Upper lobe of left lung (tissue), 6 donors: ENCODE data around the gene FNDC1. TPM values are rescaled to one million over a fixed set of nuclear protein-coding genes. Genes with fewer than 3 reads are reported as not detected.

ENCODE experiments used
- ATAC-seq, 2 donors: fragments of 200-7000 bp; cut with Tn5 transposase; one replicate each; pipeline ENCODE4 v1.9.1; 2022; ENCODE audit warnings: mild to moderate bottlenecking in 2 of 2, moderate library complexity in 2 of 2; ENCODE audit not compliant: low FRiP score in 2 of 2
- DNase-seq, 2 donors: peaks; one replicate each; pipeline ENCODE4 v3.0.0-alpha.2; 2019 to 2020
- H3K27ac ChIP-seq, 4 donors: fragments of 200-600 bp; sonication (generic); one replicate each; pipeline ENCODE4 v1.5.1; 2016 to 2019
- H3K27me3 ChIP-seq, 4 donors: fragments of 200-600 bp; sonication (generic); one replicate each; pipeline ENCODE4 v1.5.1; 2017 to 2019
- H3K36me3 ChIP-seq, 4 donors: fragments of 200-600 bp; sonication (generic); one replicate each; pipeline ENCODE4 v1.5.1; 2016 to 2019
- H3K4me1 ChIP-seq, 4 donors: fragments of 200-600 bp; sonication (generic); one replicate each; pipeline ENCODE4 v1.5.1; 2018 to 2019
- H3K4me3 ChIP-seq, 4 donors: fragments of 200-600 bp; sonication (generic); one replicate each; pipeline ENCODE4 v1.5.1; 2017 to 2019; ENCODE audit warnings: mild to moderate bottlenecking in 2 of 4, moderate library complexity in 1 of 4
- H3K9me3 ChIP-seq, 4 donors: fragments of 200-600 bp; sonication (generic); one replicate each; pipeline ENCODE4 v1.5.1; 2018 to 2019
- EP300 ChIP-seq, 4 donors: sonication (generic); formaldehyde crosslinking; IDR thresholded peaks; one replicate each; pipeline ENCODE4 v1.5.1; 2017; ENCODE audit warnings: antibody characterized with exemption in 4 of 4, control low read depth in 2 of 4
- POLR2A ChIP-seq, 4 donors: fragments of 450-650 bp; IDR thresholded peaks; one replicate each; pipeline ENCODE4 v1.5.1; 2016 to 2017; ENCODE audit warnings: antibody characterized with exemption in 4 of 4, mild to moderate bottlenecking in 2 of 4
- POLR2AphosphoS5 ChIP-seq, 2 donors: sonication (generic); formaldehyde crosslinking; IDR thresholded peaks; one replicate each; pipeline ENCODE4 v1.5.1; 2017; ENCODE audit warnings: antibody characterized with exemption in 2 of 2
- WGBS, 2 donors: methylation state at CpG; one replicate each; pipeline ENCODE4 v1.1.5; 2017 to 2018; 5-methylcytosine and 5-hydroxymethylcytosine counted together
- total RNA-seq, 6 donors: library from RNA; depleted of rRNA in 4 of 6; stranded (reverse); fragments of >200 nt in 4 of 6; gene quantifications; one replicate each; pipeline versions ENCODE4 v1.1.0 to v1.2.1, GENCODE V29; 2016 to 2021
- TF ChIP-seq, protein P1 (sequence below), 6 experiments: fragments of 450-650 bp in 4 of 6; fragments of 200-600 bp in 2 of 6; sonication (generic) in 2 of 6; IDR thresholded peaks; one replicate each; pipeline ENCODE4 v1.5.1; 2016 to 2019; ENCODE audit warnings: antibody characterized with exemption in 6 of 6
- donor health status: DM: no; HTN: no; CAD: no; lungs with moderate emphysema.
- donor health status: DM: no; HTN: yes; CAD: no; lungs with severe emphysema.

FNDC1 gene
- total RNA-seq, 6 donors from 2014 or later: 0.30 to 1.8 (median 0.65) TPM; not detected in 2

DNA sequence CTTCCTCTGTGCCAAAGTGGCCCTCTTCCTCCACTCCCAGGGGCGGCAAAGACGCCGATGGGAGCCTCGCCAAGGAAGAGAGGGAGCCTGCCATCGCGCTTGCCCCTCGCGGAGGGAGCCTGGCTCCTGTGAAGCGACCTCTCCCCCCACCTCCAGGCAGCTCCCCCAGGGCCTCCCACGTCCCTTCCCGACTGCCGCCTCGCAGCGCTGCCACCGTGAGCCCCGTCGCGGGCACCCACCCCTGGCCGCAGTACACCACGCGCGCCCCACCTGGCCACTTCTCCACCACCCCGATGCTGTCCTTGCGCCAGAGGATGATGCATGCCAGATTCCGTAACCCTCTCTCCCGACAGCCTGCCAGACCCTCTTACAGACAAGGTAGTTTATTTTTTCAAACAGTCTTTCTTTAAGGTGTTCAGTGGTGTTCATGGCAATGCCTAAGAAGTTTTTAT is 64.9 kb downstream of the FNDC1 start:
- DNase-seq (peak in 1 of 2 donors; percentile 61), ATAC-seq (no peak)
- Histone ChIP-seq H3K36me3 (no peaks in the 10 kb centered on the region), H3K27me3 (peaks cover 0 to 15% (median 6%) of the 10 kb centered on the region in 4 donors), H3K4me1 (peaks cover 0 to 9% (median 2%) of the 10 kb centered on the region in 4 donors), H3K4me3 (peak overlapping the region in 1 of 4 donors; percentile 23), H3K27ac (no peak overlapping the region), H3K9me3 (no peaks in the 10 kb centered on the region)
- WGBS, 2 donors: 26 to 30% methylated on average over 19 to 23 of the region's 26 CpGs
- TF ChIP-seq POLR2AphosphoS5 (IDR thresholded peaks at IDR 0.05) (no peak), EP300 (IDR thresholded peaks at IDR 0.05) (no peak), POLR2A (IDR thresholded peaks at IDR 0.05) (no peak)
- TF ChIP-seq, protein P1, sequence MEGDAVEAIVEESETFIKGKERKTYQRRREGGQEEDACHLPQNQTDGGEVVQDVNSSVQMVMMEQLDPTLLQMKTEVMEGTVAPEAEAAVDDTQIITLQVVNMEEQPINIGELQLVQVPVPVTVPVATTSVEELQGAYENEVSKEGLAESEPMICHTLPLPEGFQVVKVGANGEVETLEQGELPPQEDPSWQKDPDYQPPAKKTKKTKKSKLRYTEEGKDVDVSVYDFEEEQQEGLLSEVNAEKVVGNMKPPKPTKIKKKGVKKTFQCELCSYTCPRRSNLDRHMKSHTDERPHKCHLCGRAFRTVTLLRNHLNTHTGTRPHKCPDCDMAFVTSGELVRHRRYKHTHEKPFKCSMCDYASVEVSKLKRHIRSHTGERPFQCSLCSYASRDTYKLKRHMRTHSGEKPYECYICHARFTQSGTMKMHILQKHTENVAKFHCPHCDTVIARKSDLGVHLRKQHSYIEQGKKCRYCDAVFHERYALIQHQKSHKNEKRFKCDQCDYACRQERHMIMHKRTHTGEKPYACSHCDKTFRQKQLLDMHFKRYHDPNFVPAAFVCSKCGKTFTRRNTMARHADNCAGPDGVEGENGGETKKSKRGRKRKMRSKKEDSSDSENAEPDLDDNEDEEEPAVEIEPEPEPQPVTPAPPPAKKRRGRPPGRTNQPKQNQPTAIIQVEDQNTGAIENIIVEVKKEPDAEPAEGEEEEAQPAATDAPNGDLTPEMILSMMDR (IDR thresholded peaks at IDR 0.05): no peak

GRCh38 chr6:159238920-159239558 is 69.8 kb downstream of the FNDC1 start:
- Histone ChIP-seq H3K4me1 (peaks cover 0 to 2% (median 0%) of the 10 kb centered on the region in 4 donors), H3K27me3 (peaks cover 0 to 5% (median 2%) of the 10 kb centered on the region in 4 donors), H3K4me3 (no peak overlapping the region), H3K27ac (no peak overlapping the region), H3K9me3 (no peaks in the 10 kb centered on the region), H3K36me3 (no peaks in the 10 kb centered on the region)
- 76 to 82% methylated on average over 9 of the region's 9 CpGs for WGBS, 2 donors
- TF ChIP-seq, protein P1 (IDR thresholded peaks at IDR 0.05): no peak
- TF ChIP-seq POLR2AphosphoS5 (IDR thresholded peaks at IDR 0.05): no peak
- no peak for TF ChIP-seq POLR2A (IDR thresholded peaks at IDR 0.05)
- TF ChIP-seq EP300 (IDR thresholded peaks at IDR 0.05): no peak
- ATAC-seq (no peak), DNase-seq (no peak)

DNA sequence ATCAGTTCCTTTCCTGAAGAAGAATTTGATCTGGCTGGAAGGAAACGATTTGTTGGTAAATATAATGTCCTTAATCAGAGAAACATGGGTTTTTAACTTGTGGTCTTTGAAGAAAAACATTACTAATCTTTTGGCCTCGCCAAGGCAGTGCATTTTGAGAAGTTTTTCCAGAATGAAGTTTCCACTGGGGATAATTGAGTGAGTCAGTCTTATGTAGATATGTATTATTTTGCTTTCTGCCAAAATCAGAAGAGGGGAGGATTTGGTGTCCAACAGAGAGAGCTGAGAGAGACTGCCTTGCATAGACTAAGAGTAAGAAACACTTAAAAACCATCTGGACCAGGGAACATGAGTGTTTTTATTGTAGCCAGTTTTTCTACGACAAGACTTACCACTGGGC is 79.9 kb downstream of the FNDC1 start:
- Histone ChIP-seq H3K4me1 (peaks cover 0 to 3% (median 0%) of the 10 kb centered on the region in 4 donors), H3K27ac (no peak overlapping the region), H3K36me3 (no peaks in the 10 kb centered on the region), H3K4me3 (no peak overlapping the region), H3K27me3 (no peaks in the 10 kb centered on the region), H3K9me3 (no peaks in the 10 kb centered on the region)
- WGBS, 2 donors: 74 to 80% methylated on average over 3 of the region's 3 CpGs
- ATAC-seq (peak in 1 of 2 donors; percentile 83), DNase-seq (no peak)
- no peak for TF ChIP-seq POLR2A (IDR thresholded peaks at IDR 0.05)
- no peak for TF ChIP-seq POLR2AphosphoS5 (IDR thresholded peaks at IDR 0.05)
- TF ChIP-seq, protein P1 (IDR thresholded peaks at IDR 0.05): no peak
- no peak for TF ChIP-seq EP300 (IDR thresholded peaks at IDR 0.05)

DNA sequence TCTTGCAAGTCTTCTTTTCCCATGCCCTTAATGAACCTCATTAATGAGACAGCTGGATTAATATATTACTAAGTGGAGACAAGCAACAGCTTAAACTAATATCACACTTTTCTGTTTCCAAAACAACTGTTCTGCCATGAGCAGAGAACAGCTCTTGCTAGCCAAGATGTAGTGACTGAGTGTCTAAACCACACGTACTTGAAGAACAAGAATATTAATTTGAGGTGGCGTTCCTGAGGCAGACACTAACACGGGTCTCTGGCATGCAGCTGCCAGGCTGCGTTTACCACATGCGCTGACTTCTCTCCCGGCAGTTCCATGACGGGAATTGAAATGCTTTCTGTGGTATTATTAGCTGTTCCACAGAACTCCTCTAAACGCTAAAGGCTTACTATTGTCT is 80.6 kb downstream of the FNDC1 start:
- Histone ChIP-seq H3K27me3 (no peaks in the 10 kb centered on the region), H3K4me1 (peaks cover 0 to 3% (median 0%) of the 10 kb centered on the region in 4 donors), H3K36me3 (no peaks in the 10 kb centered on the region), H3K4me3 (no peak overlapping the region), H3K27ac (no peak overlapping the region), H3K9me3 (no peaks in the 10 kb centered on the region)
- WGBS, 2 donors: 50 to 57% methylated on average over 8 of the region's 8 CpGs
- TF ChIP-seq POLR2A (IDR thresholded peaks at IDR 0.05) (no peak), POLR2AphosphoS5 (IDR thresholded peaks at IDR 0.05) (no peak)
- ATAC-seq: no peak
- no peak for DNase-seq

DNA sequence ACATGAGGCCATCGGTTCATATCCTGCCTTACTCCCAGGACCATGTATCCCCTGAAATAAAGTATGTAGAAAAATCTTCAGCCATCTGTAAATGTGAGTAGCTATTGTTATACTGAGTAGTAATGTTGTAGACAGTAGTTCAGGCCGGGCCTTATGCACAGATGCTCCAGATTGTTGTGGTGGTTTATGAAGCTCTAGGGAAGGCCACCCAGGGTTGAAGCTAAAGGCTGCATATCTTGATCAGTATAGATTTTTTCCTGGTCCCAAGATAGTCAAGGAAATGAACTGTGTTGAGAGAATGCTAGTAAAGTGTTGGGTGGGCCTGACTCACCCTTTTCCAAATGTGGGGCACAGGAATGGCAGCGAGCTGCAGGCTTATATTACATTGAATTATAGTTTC is 81.4 kb downstream of the FNDC1 start:
- ATAC-seq: no peak
- TF ChIP-seq POLR2AphosphoS5 (IDR thresholded peaks at IDR 0.05) (no peak), POLR2A (IDR thresholded peaks at IDR 0.05) (no peak), EP300 (IDR thresholded peaks at IDR 0.05) (no peak)
- TF ChIP-seq, protein P1 (IDR thresholded peaks at IDR 0.05): no peak
- no peaks in the 10 kb centered on the region for H3K27me3 ChIP-seq
- no peak overlapping the region for H3K27ac ChIP-seq
- no peak overlapping the region for H3K4me3 ChIP-seq
- WGBS, 2 donors: 88 to 100% methylated on average over 3 of the region's 3 CpGs
- H3K36me3 ChIP-seq: no peaks in the 10 kb centered on the region
- DNase-seq: no peak
- H3K9me3 ChIP-seq: no peaks in the 10 kb centered on the region
- peaks cover 0 to 3% (median 0%) of the 10 kb centered on the region in 4 donors for H3K4me1 ChIP-seq
